ENCODE results near the gene MYCL. TPM values are rescaled to one million over a fixed set of nuclear protein-coding genes. Genes with fewer than 3 reads are reported as not detected.
"Not testable (repeated sequence)": the region's sequence is repeated elsewhere in the genome, so short reads cannot be mapped to it uniquely, and the experiment has no call there.

Gene MYCL
- total RNA-seq, 2 experiments from 2014 or later = 0.07 TPM; not detected in 1

- Mint-ChIP-seq H3K36me3 (no peaks in the 10 kb centered on the region), H3K9me3 (no peaks in the 10 kb centered on the region), H3K4me3 (no peak overlapping the region), H3K27me3 (no peaks in the 10 kb centered on the region), H3K27ac (no peak overlapping the region), H3K4me1 (ENCODE audit: low read depth) (no peaks in the 10 kb centered on the region)
- CTCF ChIA-PET = interaction anchor here (0.7 to 1.5 kb wide), 3 partner anchors 8 to 32 kb away, joined by 3 to 6 read pairs (median 5); no protein-coding TSS in a partner anchor
- intact Hi-C loops (cut with micrococcal nuclease) = no loop called here
- POLR2A ChIA-PET = no interaction called here
- DNase-seq = no peak
Measured at GRCh38 chr1:39933956-39934941, 32.5 kb upstream of the MYCL start.

DNA sequence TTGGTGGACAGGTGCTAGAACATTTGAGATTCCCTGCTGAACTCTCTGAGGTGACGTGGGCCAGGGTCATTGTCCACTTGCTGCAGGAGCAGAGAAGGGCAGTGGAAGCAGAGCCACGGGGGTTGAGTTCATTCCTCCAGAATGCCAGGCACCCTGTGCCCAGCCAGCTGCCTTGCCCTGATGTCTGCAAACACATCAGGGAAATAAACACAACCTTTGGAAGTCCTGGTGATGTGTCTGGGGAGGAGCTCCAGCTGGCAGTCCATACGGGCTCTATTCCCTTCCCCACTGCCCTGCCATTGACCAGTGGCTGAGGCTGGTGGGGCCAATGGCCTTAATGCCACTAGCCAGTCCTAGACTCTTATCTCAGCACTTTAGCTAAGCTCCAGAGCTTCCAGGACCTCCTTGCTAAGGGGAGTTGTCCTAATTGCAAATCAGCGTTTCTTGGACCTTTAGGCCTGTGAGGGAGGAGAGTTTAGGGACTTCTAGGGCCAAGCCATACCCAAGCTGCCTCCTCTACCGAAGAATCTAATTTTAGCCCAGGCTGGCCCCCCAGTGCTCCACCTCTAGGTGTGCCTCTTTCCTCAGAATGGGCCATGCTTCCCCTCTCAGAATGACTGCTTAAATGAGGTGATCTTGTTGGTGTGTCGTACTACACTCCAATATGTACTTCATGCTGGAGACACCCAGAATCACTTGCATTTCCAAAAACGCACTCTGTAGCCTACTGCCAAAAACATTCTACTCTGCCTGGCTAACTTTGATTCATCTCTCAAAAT is 27.3 kb upstream of the MYCL start:
- Mint-ChIP-seq H3K9me3 (no peaks in the 10 kb centered on the region), H3K27ac (no peak overlapping the region), H3K27me3 (no peaks in the 10 kb centered on the region), H3K36me3 (no peaks in the 10 kb centered on the region), H3K4me3 (no peak overlapping the region), H3K4me1 (ENCODE audit: low read depth) (no peaks in the 10 kb centered on the region)
- ChIA-PET CTCF (interaction anchor here (1.4 kb wide), 1 partner anchor 9 kb away, joined by 7 read pairs; no protein-coding TSS in a partner anchor), POLR2A (no interaction called here)
- intact Hi-C loops (cut with micrococcal nuclease) = no loop called here
- DNase-seq = no peak

- Mint-ChIP-seq H3K27ac (no peak overlapping the region), H3K4me3 (no peak overlapping the region), H3K27me3 (peaks cover 1% of the 10 kb centered on the region), H3K4me1 (ENCODE audit: low read depth) (no peaks in the 10 kb centered on the region), H3K36me3 (no peaks in the 10 kb centered on the region), H3K9me3 (no peaks in the 10 kb centered on the region)
- ChIA-PET CTCF (no interaction called here), POLR2A (no interaction called here)
- DNase-seq = no peak
- intact Hi-C loops (cut with micrococcal nuclease) = no loop called here
Measured at GRCh38 chr1:39927538-39927937, 25.8 kb upstream of the MYCL start.

- CTCF ChIA-PET = interaction anchor here (2.7 kb wide), 1 partner anchor 47 kb away, joined by 14 read pairs; no protein-coding TSS in a partner anchor
- no peak for DNase-seq
- intact Hi-C loops (cut with micrococcal nuclease) = no loop called here
- Mint-ChIP-seq H3K27me3 (peaks cover 4% of the 10 kb centered on the region), H3K36me3 (no peaks in the 10 kb centered on the region), H3K4me3 (no peak overlapping the region), H3K9me3 (no peaks in the 10 kb centered on the region), H3K4me1 (ENCODE audit: low read depth) (no peaks in the 10 kb centered on the region), H3K27ac (no peak overlapping the region)
- POLR2A ChIA-PET = no interaction called here
Measured at GRCh38 chr1:39926820-39927219, 25.1 kb upstream of the MYCL start.

DNA sequence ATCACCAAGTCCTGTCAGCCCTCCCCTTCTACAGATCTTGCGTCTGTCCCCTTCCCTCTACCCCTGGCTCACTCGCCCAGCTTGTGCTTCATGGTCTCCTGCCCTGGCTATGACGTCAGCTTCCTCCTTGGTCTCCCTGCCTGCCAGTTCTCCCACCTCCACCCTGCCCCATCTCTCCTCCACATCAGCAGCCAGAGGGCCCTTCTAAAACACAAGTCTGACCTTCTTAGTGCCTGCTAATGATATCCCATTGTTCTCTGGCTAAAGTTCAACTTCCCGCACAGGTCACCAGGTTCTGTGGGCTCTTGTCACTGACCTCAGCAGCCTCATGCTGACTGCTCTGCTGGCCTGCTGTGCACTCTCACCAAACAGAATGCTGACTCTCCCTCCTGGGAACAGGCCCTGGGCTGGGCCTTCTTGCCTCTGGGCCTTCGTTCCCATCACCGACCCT is 24.7 kb upstream of the MYCL start:
- no peak overlapping the region for H3K4me3 Mint-ChIP-seq
- no peaks in the 10 kb centered on the region for H3K36me3 Mint-ChIP-seq
- no peaks in the 10 kb centered on the region for H3K9me3 Mint-ChIP-seq
- ChIA-PET CTCF (interaction anchor here (0.7 to 2.7 kb wide), 4 partner anchors 24 to 47 kb away, joined by 3 to 14 read pairs (median 8); partner anchors contain the start of gene MYCL), POLR2A (no interaction called here)
- H3K27ac Mint-ChIP-seq = no peak overlapping the region
- no peak for DNase-seq
- H3K27me3 Mint-ChIP-seq = peaks cover 4% of the 10 kb centered on the region
- intact Hi-C loops (cut with micrococcal nuclease) = no loop called here
- H3K4me1 Mint-ChIP-seq (ENCODE audit: low read depth) = no peaks in the 10 kb centered on the region

- intact Hi-C loops (cut with micrococcal nuclease) = no loop called here
- no peaks in the 10 kb centered on the region for H3K4me1 Mint-ChIP-seq (ENCODE audit: low read depth)
- ChIA-PET CTCF (interaction anchor here (0.7 to 2.7 kb wide), 4 partner anchors 24 to 48 kb away, joined by 3 to 14 read pairs (median 8); partner anchors contain the start of gene MYCL), POLR2A (no interaction called here)
- H3K27ac Mint-ChIP-seq = no peak overlapping the region
- H3K4me3 Mint-ChIP-seq = no peak overlapping the region
- no peak for DNase-seq
- H3K27me3 Mint-ChIP-seq = peaks cover 4% of the 10 kb centered on the region
- no peaks in the 10 kb centered on the region for H3K9me3 Mint-ChIP-seq
- H3K36me3 Mint-ChIP-seq = no peaks in the 10 kb centered on the region
Measured at GRCh38 chr1:39925721-39926342, 24.1 kb upstream of the MYCL start.

- intact Hi-C loops (cut with micrococcal nuclease) = no loop called here
- H3K9me3 Mint-ChIP-seq = no peaks in the 10 kb centered on the region
- peaks cover 2% of the 10 kb centered on the region for H3K4me1 Mint-ChIP-seq (ENCODE audit: low read depth)
- no peak for DNase-seq
- H3K27ac Mint-ChIP-seq = no peak overlapping the region
- POLR2A ChIA-PET = no interaction called here
- no peaks in the 10 kb centered on the region for H3K36me3 Mint-ChIP-seq
- peaks cover 4% of the 10 kb centered on the region for H3K27me3 Mint-ChIP-seq
- CTCF ChIA-PET = interaction anchor here (1.0 to 8.8 kb wide), 2 partner anchors 50 to 106 kb away, joined by 3 to 188 read pairs; no protein-coding TSS in a partner anchor
- H3K4me3 Mint-ChIP-seq = no peak overlapping the region
Measured at GRCh38 chr1:39922251-39922688, 20.6 kb upstream of the MYCL start.

GRCh38 chr1:39919545-39919944 is 17.8 kb upstream of the MYCL start:
- Mint-ChIP-seq H3K36me3 (no peaks in the 10 kb centered on the region), H3K27ac (no peak overlapping the region)
- intact Hi-C loops (cut with micrococcal nuclease) = loop anchor here (1.0 to 2.0 kb wide), 2 partner anchors 54 to 113 kb away; no protein-coding TSS in a partner anchor

GRCh38 chr1:39917825-39918224 is 16.1 kb upstream of the MYCL start:
- H3K27ac Mint-ChIP-seq = no peak overlapping the region
- CTCF ChIA-PET = interaction anchor here (1.3 to 8.8 kb wide), 3 partner anchors 33 to 114 kb away, joined by 5 to 188 read pairs (median 11); no protein-coding TSS in a partner anchor

More at GRCh38 chr1:39919545-39919944, 17.8 kb upstream of the MYCL start:
- POLR2A ChIA-PET = interaction anchor here (0.6 to 2.1 kb wide), 2 partner anchors 55 to 64 kb away, joined by 3 to 7 read pairs; no protein-coding TSS in a partner anchor
- Mint-ChIP-seq H3K4me1 (ENCODE audit: low read depth) (peaks cover 2% of the 10 kb centered on the region), H3K4me3 (no peak overlapping the region), H3K27me3 (peaks cover 4% of the 10 kb centered on the region), H3K9me3 (no peaks in the 10 kb centered on the region)
- CTCF ChIA-PET = interaction anchor here (0.6 to 8.8 kb wide), 42 partner anchors 9 to 419 kb away, joined by 3 to 188 read pairs (median 5); partner anchors contain the start of genes CAP1, HPCAL4, MYCL and TRIT1
- DNase-seq = peak; percentile 68

GRCh38 chr1:39915499-39916129 is 13.9 kb upstream of the MYCL start:
- H3K4me1 Mint-ChIP-seq (ENCODE audit: low read depth) = peaks cover 2% of the 10 kb centered on the region
- no peaks in the 10 kb centered on the region for H3K36me3 Mint-ChIP-seq
- no peaks in the 10 kb centered on the region for H3K9me3 Mint-ChIP-seq
- no peak overlapping the region for H3K27ac Mint-ChIP-seq
- intact Hi-C loops (cut with micrococcal nuclease) = no loop called here
- H3K4me3 Mint-ChIP-seq = no peak overlapping the region
- H3K27me3 Mint-ChIP-seq = peaks cover 3% of the 10 kb centered on the region
- no peak for DNase-seq
- CTCF ChIA-PET = interaction anchor here (0.6 to 8.8 kb wide), 3 partner anchors 14 to 57 kb away, joined by 3 to 188 read pairs (median 13); partner anchors contain the start of gene MYCL
- POLR2A ChIA-PET = no interaction called here

More at GRCh38 chr1:39917825-39918224, 16.1 kb upstream of the MYCL start:
- peaks cover 4% of the 10 kb centered on the region for H3K27me3 Mint-ChIP-seq
- peaks cover 2% of the 10 kb centered on the region for H3K4me1 Mint-ChIP-seq (ENCODE audit: low read depth)
- intact Hi-C loops (cut with micrococcal nuclease) = loop anchor here (2.0 kb wide), 1 partner anchor 115 kb away; no protein-coding TSS in a partner anchor
- POLR2A ChIA-PET = interaction anchor here (2.1 kb wide), 1 partner anchor 56 kb away, joined by 7 read pairs; no protein-coding TSS in a partner anchor
- no peak overlapping the region for H3K4me3 Mint-ChIP-seq
- H3K36me3 Mint-ChIP-seq = no peaks in the 10 kb centered on the region
- no peak for DNase-seq
- no peaks in the 10 kb centered on the region for H3K9me3 Mint-ChIP-seq

DNA sequence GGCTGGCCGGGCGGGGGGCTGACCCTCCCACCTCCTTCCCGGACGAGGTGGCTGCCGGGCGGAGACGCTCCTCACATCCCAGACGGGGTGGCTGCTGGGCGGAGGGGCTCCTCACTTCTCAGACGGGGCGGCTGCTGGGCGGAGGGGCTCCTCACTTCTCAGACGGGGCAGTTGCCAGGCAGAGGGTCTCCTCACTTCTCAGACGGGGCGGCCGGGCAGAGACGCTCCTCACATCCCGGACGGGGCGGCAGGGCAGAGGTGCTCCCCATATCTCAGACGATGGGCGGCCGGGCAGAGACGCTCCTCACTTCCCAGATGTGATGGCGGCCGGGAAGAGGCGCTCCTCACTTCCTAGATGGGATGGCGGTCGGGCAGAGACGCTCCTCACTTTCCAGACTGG is 11.4 kb upstream of the MYCL start:
- DNase-seq; intact Hi-C loops (cut with micrococcal nuclease); H3K36me3 Mint-ChIP-seq; H3K27ac Mint-ChIP-seq; H3K4me3 Mint-ChIP-seq; POLR2A ChIA-PET; H3K9me3 Mint-ChIP-seq; H3K27me3 Mint-ChIP-seq; H3K4me1 Mint-ChIP-seq (ENCODE audit: low read depth): not testable (repeated sequence)
- CTCF ChIA-PET = interaction anchor here (3.7 kb wide), 1 partner anchor 11 kb away, joined by 13 read pairs; the partner anchor contains the start of gene MYCL

Data from activated CD4-positive, alpha-beta memory T cell treated with anti-CD3 and anti-CD28 coated beads for 36 hours (primary cell).